ENCODE results near the gene PACS1. TPM values are rescaled to one million over a fixed set of nuclear protein-coding genes. Genes with fewer than 3 reads are reported as not detected.
A peak's percentile ranks its signal among the peaks of the same experiment; 100 is the strongest.
"Not testable (repeated sequence)": the region's sequence is repeated elsewhere in the genome, so short reads cannot be mapped to it uniquely, and the experiment has no call there.

Gene PACS1
- total RNA-seq = 10 to 100 TPM; 65.1 to 84.1 TPM
- long read RNA-seq, donor 1, full-length matches to known transcripts = 3 of 16 reads
- long read RNA-seq, donor 1, partial matches to known transcripts = 6 of 16 reads
- long read RNA-seq, donor 1, other reads (novel, unspliced or antisense) = 7 of 16 reads
- long read RNA-seq, donor 2, partial matches to known transcripts = 3 of 8 reads
- long read RNA-seq, donor 2, other reads (novel, unspliced or antisense) = 5 of 8 reads

- intact Hi-C loops (cut with DNase I) = no loop called here
- peak; percentile 95 for DNase-seq (ENCODE audit: low spot score)
Observed at GRCh38 chr11:66069715-66070603, at the start of gene PACS1. PACS1 (plus strand) TSS chr11:66070272; CDS start chr11:66070487, 215 bp downstream.

GRCh38 chr11:66020618-66021357 lies 49.3 kb upstream of the PACS1 start:
- peak; percentile 89 for DNase-seq (ENCODE audit: low spot score)
- intact Hi-C loops (cut with DNase I) = no loop called here

- DNase-seq (ENCODE audit: low spot score) = peak; percentile 91
- intact Hi-C loops (cut with DNase I) = no loop called here
Observed at GRCh38 chr11:66022401-66023185, 47.5 kb upstream of the PACS1 start.

GRCh38 chr11:66023186-66023440 lies 47.0 kb upstream of the PACS1 start:
- intact Hi-C loops (cut with DNase I) = not testable (repeated sequence)

GRCh38 chr11:66026017-66026529 lies 44.0 kb upstream of the PACS1 start, which contains the start of gene CATSPER1:
CATSPER1 (minus strand) TSS chr11:66026479; CDS start chr11:66026379, 100 bp downstream.
- no peak for DNase-seq (ENCODE audit: low spot score)
- intact Hi-C loops (cut with DNase I) = no loop called here

More at GRCh38 chr11:66023186-66023440, 47.0 kb upstream of the PACS1 start:
- not testable (repeated sequence) for DNase-seq (ENCODE audit: low spot score)

GRCh38 chr11:66032957-66033735 lies 36.9 kb upstream of the PACS1 start:
- no peak for DNase-seq (ENCODE audit: low spot score)
- intact Hi-C loops (cut with DNase I) = no loop called here

GRCh38 chr11:66035653-66036333 lies 34.3 kb upstream of the PACS1 start:
- intact Hi-C loops (cut with DNase I) = no loop called here
- DNase-seq (ENCODE audit: low spot score) = no peak

- DNase-seq (ENCODE audit: low spot score) = no peak
- intact Hi-C loops (cut with DNase I) = no loop called here
Observed at GRCh38 chr11:66036334-66036710, 33.8 kb upstream of the PACS1 start.

- no peak for DNase-seq (ENCODE audit: low spot score)
- intact Hi-C loops (cut with DNase I) = no loop called here
Observed at GRCh38 chr11:66037327-66037726, 32.7 kb upstream of the PACS1 start.

- DNase-seq (ENCODE audit: low spot score) = no peak
- intact Hi-C loops (cut with DNase I) = no loop called here
Observed at GRCh38 chr11:66039765-66040164, 30.3 kb upstream of the PACS1 start.

GRCh38 chr11:66042227-66042995 lies 27.7 kb upstream of the PACS1 start:
- no peak for DNase-seq (ENCODE audit: low spot score)

GRCh38 chr11:66042996-66043906 lies 26.8 kb upstream of the PACS1 start:
- no peak for DNase-seq (ENCODE audit: low spot score)
- intact Hi-C loops (cut with DNase I) = no loop called here

More at GRCh38 chr11:66042227-66042995, 27.7 kb upstream of the PACS1 start:
- intact Hi-C loops (cut with DNase I) = no loop called here

GRCh38 chr11:66044757-66045156 lies 25.3 kb upstream of the PACS1 start:
- intact Hi-C loops (cut with DNase I) = no loop called here
- DNase-seq (ENCODE audit: low spot score) = no peak

- intact Hi-C loops (cut with DNase I) = no loop called here
- peak; percentile 92 for DNase-seq (ENCODE audit: low spot score)
Observed at GRCh38 chr11:66045177-66045639, 24.9 kb upstream of the PACS1 start.

GRCh38 chr11:66046901-66047300 lies 23.2 kb upstream of the PACS1 start:
- intact Hi-C loops (cut with DNase I) = no loop called here

More at GRCh38 chr11:66046901-66047300, 23.2 kb upstream of the PACS1 start:
- no peak for DNase-seq (ENCODE audit: low spot score)
